ENCODE data around the gene BAZ2B. TPM values are rescaled to one million over a fixed set of nuclear protein-coding genes. Genes with fewer than 3 reads are reported as not detected.

The BAZ2B gene
- total and polyA plus RNA-seq, 2 donors (not counting 3 experiments of a cell fraction or from before 2014, with no cell fraction given), result 22.1 to 73.8 TPM

DNA sequence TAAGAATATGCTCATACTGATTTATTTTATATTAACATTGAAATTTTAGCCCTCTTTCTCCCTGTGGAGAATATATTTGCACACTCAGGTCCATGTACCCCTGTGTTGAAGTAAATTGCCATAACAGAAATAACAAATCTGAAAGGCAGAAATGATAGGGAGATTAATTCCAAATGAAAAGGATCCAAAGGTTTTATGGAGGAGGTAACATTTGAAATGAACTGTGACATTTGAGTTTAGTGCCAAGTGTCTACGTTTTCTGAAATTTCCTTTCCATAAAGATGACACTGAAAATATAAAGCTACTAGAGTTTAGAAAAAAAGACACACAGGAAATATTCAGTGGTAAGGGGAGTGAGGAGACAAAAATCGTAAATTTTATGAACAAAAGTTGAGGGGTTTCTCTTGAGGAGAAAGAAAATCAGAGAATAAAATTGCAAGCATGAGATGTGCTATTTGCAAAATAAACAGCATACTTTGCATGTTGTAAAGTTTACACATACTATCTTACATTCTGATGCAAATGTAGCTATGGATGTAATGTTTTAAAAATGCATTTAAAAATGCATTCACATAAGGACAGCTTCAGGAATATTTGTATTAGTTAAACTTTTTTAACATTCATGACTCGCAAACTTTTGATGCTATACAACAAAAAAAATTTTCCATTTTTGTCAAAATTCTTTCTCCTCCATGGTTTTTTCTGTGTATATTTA is 69.5 kb downstream of the BAZ2B start:
- Histone ChIP-seq H2AFZ (ENCODE audit: low read depth, low read length) (no peak overlapping the region), H3K27me3 (ENCODE audit: control insufficient read depth in 2 of 2, insufficient read depth in 2 of 2, low read length in 2 of 2) (no peaks in the 10 kb centered on the region), H3K4me1 (ENCODE audit: control insufficient read depth, extremely low read depth, insufficient read depth, low read length) (peaks cover 13% of the 10 kb centered on the region), H3K79me2 (ENCODE audit: control insufficient read depth, insufficient read depth, low read length) (no peaks in the 10 kb centered on the region), H3K4me2 (ENCODE audit: insufficient read depth, low read length) (no peak overlapping the region), H3K9me3 (replicated peaks; ENCODE audit: control insufficient read depth, insufficient read depth, low read length) (no peaks in the 10 kb centered on the region), H4K20me1 (replicated peaks; ENCODE audit: control insufficient read depth, extremely low read depth, insufficient read depth, low read length) (no peaks in the 10 kb centered on the region), H3K36me3 (ENCODE audit: control insufficient read depth in 2 of 2, extremely low read depth in 1 of 2, insufficient read depth in 2 of 2, low read length in 2 of 2) (no peaks in the 10 kb centered on the region), H3K27ac (ENCODE audit: insufficient read depth, low read depth, low read length) (no peak overlapping the region), H3K4me3 (replicated peaks in 1 of 3; ENCODE audit: insufficient read depth in 1 of 3, low read depth in 1 of 3, low read length in 3 of 3) (no peak overlapping the region), H3K9ac (replicated peaks; ENCODE audit: extremely low read depth, insufficient read depth, low read length) (no peak overlapping the region), H3K9me1 (replicated peaks; ENCODE audit: control insufficient read depth, extremely low read depth, insufficient read depth, low read length) (no peaks in the 10 kb centered on the region)
- intact Hi-C loops (cut with micrococcal nuclease) (loop anchor here (5.0 kb wide), 1 partner anchor 165 kb away; the partner anchor contains the start of gene MARCHF7), dilution Hi-C loops (cut with MboI; ENCODE audit: extremely low pct_ligation_motif_present, low sequenced_read_pairs) (no loop called here)
- POLR2A ChIA-PET, result no interaction called here
- FAIRE-seq, result no peak
- CTCF ChIA-PET, result no interaction called here
- BruUV-seq (replicated peaks), result no TSS peak
- DNase-seq (ENCODE audit: low read depth, low spot score), result no peak
- TF ChIP-seq POLR2A (IDR thresholded peaks at IDR 0.05; ENCODE audit: low read depth, low read length) (no peak), FOS (IDR thresholded peaks at IDR 0.05; ENCODE audit: borderline replicate concordance, insufficient read depth, low read length) (no peak), POLR2AphosphoS5 (IDR thresholded peaks at IDR 0.05; ENCODE audit: insufficient read depth, low read depth, low read length) (no peak), EZH2 (IDR thresholded peaks at IDR 0.05; ENCODE audit: borderline replicate concordance, low read depth, low read length, severe bottlenecking) (no peak), MYC (IDR thresholded peaks at IDR 0.05; ENCODE audit: low read depth, low read length) (no peak), GATA2 (IDR thresholded peaks at IDR 0.05; ENCODE audit: insufficient read depth, insufficient read length, low read depth, low read length) (no peak)
- TF ChIP-seq, protein P1, sequence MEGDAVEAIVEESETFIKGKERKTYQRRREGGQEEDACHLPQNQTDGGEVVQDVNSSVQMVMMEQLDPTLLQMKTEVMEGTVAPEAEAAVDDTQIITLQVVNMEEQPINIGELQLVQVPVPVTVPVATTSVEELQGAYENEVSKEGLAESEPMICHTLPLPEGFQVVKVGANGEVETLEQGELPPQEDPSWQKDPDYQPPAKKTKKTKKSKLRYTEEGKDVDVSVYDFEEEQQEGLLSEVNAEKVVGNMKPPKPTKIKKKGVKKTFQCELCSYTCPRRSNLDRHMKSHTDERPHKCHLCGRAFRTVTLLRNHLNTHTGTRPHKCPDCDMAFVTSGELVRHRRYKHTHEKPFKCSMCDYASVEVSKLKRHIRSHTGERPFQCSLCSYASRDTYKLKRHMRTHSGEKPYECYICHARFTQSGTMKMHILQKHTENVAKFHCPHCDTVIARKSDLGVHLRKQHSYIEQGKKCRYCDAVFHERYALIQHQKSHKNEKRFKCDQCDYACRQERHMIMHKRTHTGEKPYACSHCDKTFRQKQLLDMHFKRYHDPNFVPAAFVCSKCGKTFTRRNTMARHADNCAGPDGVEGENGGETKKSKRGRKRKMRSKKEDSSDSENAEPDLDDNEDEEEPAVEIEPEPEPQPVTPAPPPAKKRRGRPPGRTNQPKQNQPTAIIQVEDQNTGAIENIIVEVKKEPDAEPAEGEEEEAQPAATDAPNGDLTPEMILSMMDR (IDR thresholded peaks at IDR 0.05; ENCODE audit: extremely low read depth in 1 of 2, insufficient read depth in 1 of 2, low read depth in 1 of 2, low read length in 2 of 2), result no peak

Data from endothelial cell of umbilical vein (primary cell).